ENCODE data around the gene CDC42SE2.

GRCh38 chr5:131353991-131354390 is 90.1 kb downstream of the CDC42SE2 start:
- no peak for TF ChIP-seq CREB1 (IDR thresholded peaks at IDR 0.05; ENCODE audit: low read depth)
- TF ChIP-seq RAD21 (IDR thresholded peaks at IDR 0.05; ENCODE audit: low read depth), result no peak
- no peak for TF ChIP-seq MAX (IDR thresholded peaks at IDR 0.05)
- TF ChIP-seq EGR1 (IDR thresholded peaks at IDR 0.05), result no peak
- TF ChIP-seq NFIC (IDR thresholded peaks at IDR 0.05), result no peak
- TF ChIP-seq TEAD4 (IDR thresholded peaks at IDR 0.05), result no peak
- TF ChIP-seq CEBPB (IDR thresholded peaks at IDR 0.05), result peak; percentile 9; the same call in 1 of the 2 replicates
- no peak for TF ChIP-seq REST (IDR thresholded peaks at IDR 0.05; ENCODE audit: low read depth)
- no peak for TF ChIP-seq TAF1 (IDR thresholded peaks at IDR 0.05; ENCODE audit: low read depth)
- TF ChIP-seq EP300 (IDR thresholded peaks at IDR 0.05; ENCODE audit: borderline replicate concordance), result no peak
